ENCODE data around the gene KRT16. TPM values are rescaled to one million over a fixed set of nuclear protein-coding genes. Genes with fewer than 3 reads are reported as not detected.

Gene KRT16
- total RNA-seq, 4 donors from 2014 or later: 1.1 to 78.8 (median 13.5) TPM

GRCh38 chr17:41633556-41634199, 21.1 kb upstream of the KRT16 start:
- H3K9me3 ChIP-seq: no peaks in the 10 kb centered on the region
- WGBS, 2 donors (ENCODE audit: low coverage in 1 of 2): 43 to 84% methylated on average over 1 to 6 of the region's 14 CpGs
- H3K4me1 ChIP-seq: peaks cover 0 to 11% (median 0%) of the 10 kb centered on the region in 3 donors
- TF ChIP-seq POLR2A (IDR thresholded peaks at IDR 0.05) (no peak), POLR2AphosphoS5 (IDR thresholded peaks at IDR 0.05) (no peak), CTCF (IDR thresholded peaks at IDR 0.05) (no peak), EP300 (IDR thresholded peaks at IDR 0.05) (no peak)
- no peak overlapping the region for H3K27ac ChIP-seq
- H3K36me3 ChIP-seq: no peaks in the 10 kb centered on the region
- ATAC-seq: no peak
- no peak overlapping the region for H3K4me3 ChIP-seq
- peaks cover 7% of the 10 kb centered on the region for H3K27me3 ChIP-seq

DNA sequence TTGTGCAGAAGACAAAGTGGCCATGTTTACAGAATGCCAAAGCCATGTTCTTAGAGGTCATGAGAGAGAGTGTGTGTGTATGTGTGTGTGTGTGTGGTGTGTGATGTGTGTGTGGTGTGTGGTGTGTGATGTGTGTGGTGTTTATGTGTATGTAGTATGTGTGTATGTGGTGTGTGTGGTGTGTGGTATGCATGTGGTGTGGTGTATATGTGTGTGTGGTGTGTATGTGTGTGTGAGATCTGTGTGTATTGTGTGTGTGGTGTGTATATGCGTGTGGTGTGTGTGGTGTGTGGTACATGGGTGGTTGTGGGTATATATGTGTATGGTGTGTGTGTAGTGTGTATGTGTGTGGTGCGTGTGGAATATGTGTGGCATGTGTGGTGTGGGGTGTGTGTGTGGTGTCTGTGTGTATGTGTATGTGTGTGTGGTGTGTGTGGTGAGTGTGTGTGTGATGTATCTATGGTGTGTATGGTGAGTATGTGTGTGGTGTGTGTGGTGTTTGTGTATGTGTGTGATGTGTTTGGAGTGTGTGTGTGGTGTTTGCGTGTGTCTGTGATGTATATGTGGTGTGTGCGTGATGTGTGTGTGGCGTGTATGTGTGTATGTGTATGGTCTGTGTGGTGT, 20.0 kb upstream of the KRT16 start:
- Histone ChIP-seq H3K9me3 (no peaks in the 10 kb centered on the region), H3K4me1 (peaks cover 0 to 11% (median 0%) of the 10 kb centered on the region in 3 donors), H3K36me3 (no peaks in the 10 kb centered on the region), H3K27ac (no peak overlapping the region), H3K27me3 (peaks cover 7% of the 10 kb centered on the region), H3K4me3 (no peak overlapping the region)
- ATAC-seq: no peak
- 77 to 88% methylated on average over 3 to 5 of the region's 5 CpGs for WGBS, 2 donors (ENCODE audit: low coverage in 1 of 2)
- TF ChIP-seq EP300 (IDR thresholded peaks at IDR 0.05): no peak
- no peak for TF ChIP-seq CTCF (IDR thresholded peaks at IDR 0.05)
- TF ChIP-seq POLR2AphosphoS5 (IDR thresholded peaks at IDR 0.05): no peak
- TF ChIP-seq POLR2A (IDR thresholded peaks at IDR 0.05): no peak

DNA sequence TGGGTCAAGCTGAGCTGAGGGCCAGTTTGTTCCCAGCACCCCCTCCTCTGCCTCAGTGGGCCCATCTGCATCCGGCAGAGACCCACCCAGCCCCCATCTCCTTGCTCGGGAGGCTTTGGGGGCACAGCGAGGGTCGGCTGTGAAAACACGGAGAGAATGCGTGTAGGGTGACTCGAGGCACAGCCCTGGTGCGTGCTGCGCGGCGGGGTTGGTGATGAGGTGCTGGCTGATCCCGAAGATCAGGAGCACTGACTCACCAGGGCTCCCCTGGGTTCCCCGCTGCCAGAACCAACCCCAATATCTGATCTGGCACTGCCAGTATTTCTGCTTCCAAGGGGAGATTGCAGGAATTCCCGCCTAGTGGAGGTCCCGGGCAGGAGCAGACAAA, 19.3 kb upstream of the KRT16 start:
- H3K27ac ChIP-seq: no peak overlapping the region
- no peak for ATAC-seq

DNA sequence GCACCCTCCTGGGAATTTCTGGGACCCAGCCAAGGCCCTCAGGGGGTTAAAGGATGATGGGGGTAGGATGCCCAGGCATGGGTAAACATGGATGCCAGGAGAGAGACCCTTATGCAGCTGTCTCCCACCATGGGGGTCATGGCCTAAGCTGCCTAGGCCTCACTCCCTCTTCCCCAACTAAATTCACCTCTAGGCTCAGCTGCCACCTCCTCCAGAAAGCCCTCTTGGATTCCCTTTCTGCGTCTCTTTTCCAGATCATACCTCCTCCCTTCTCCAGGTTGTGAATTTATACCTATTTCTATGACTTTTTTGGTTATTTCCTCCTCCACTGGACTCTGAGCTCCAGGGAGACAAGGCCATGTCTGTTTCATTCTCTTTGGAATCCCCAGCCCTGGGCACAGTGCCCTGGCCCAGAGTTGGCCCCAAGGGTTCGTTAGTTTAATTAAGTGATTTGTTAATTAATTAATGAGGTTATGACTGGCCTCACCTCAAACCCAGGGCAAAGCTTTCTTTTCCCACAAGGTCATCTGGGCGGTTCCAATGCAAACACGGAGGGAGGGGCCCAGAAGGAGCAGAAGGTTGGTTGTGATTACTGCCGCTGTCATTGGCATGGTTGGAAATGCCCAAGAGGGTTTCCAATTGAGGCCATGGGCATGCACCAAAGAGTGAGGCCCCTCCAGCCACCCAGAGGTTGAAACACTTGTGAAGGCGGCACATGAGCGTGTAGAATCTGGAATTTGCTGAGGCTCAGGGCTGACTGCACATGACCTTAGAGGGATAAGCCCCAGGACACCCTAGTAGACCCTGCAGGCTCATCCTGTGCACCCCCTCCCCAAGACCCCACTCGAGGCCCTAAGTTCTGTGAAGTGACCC, 18.7 kb upstream of the KRT16 start:
- H3K9me3 ChIP-seq: no peaks in the 10 kb centered on the region

More for the DNA sequence above, 19.3 kb upstream of the KRT16 start:
- no peak for TF ChIP-seq POLR2A (IDR thresholded peaks at IDR 0.05)
- TF ChIP-seq EP300 (IDR thresholded peaks at IDR 0.05): no peak
- no peak for TF ChIP-seq CTCF (IDR thresholded peaks at IDR 0.05)
- no peak for TF ChIP-seq POLR2AphosphoS5 (IDR thresholded peaks at IDR 0.05)
- no peaks in the 10 kb centered on the region for H3K36me3 ChIP-seq
- WGBS, 2 donors (ENCODE audit: low coverage in 1 of 2): 85% methylated on average over 4 of the region's 15 CpGs; no CpG with 5 or more reads in 1 of the 2 donors
- no peaks in the 10 kb centered on the region for H3K9me3 ChIP-seq
- H3K27me3 ChIP-seq: peaks cover 7% of the 10 kb centered on the region
- H3K4me1 ChIP-seq: peaks cover 0 to 11% (median 0%) of the 10 kb centered on the region in 3 donors
- no peak overlapping the region for H3K4me3 ChIP-seq

More for the DNA sequence above, 18.7 kb upstream of the KRT16 start:
- no peak for TF ChIP-seq CTCF (IDR thresholded peaks at IDR 0.05)
- no peak for TF ChIP-seq POLR2A (IDR thresholded peaks at IDR 0.05)
- Histone ChIP-seq H3K27ac (no peak overlapping the region), H3K4me1 (peaks cover 0 to 11% (median 0%) of the 10 kb centered on the region in 3 donors), H3K4me3 (no peak overlapping the region), H3K27me3 (peaks cover 7% of the 10 kb centered on the region), H3K36me3 (no peaks in the 10 kb centered on the region)
- 76 to 100% methylated on average over 2 of the region's 8 CpGs for WGBS, 2 donors (ENCODE audit: low coverage in 1 of 2)
- no peak for ATAC-seq
